GM12875 (cell line): ENCODE data around the gene ODAD4.

ENCODE experiments used
- H3K4me3 ChIP-seq: one replicate; pipeline ENCODE4 v1.5.1; 2011; ENCODE audit warnings: low read depth, low read length, control low read depth
- CTCF ChIP-seq: IDR thresholded peaks from 2 replicates; pipeline ENCODE4 v1.5.1; 2011; ENCODE audit warnings: low read depth, mild to moderate bottlenecking, control low read depth, inconsistent platforms, low read length, moderate library complexity, borderline replicate concordance; ENCODE audit not compliant: insufficient read depth

The ODAD4 gene

GRCh38 chr17:41967921-41968578, 37.6 kb downstream of the ODAD4 start:
- H3K4me3 ChIP-seq: no peak overlapping the region
- TF ChIP-seq CTCF: no peak

- TF ChIP-seq CTCF: no peak
- H3K4me3 ChIP-seq: no peak overlapping the region
Observed at GRCh38 chr17:41968676-41969075, 38.3 kb downstream of the ODAD4 start.

GRCh38 chr17:41970901-41971331, 40.5 kb downstream of the ODAD4 start:
- no peak overlapping the region for H3K4me3 ChIP-seq
- no peak for TF ChIP-seq CTCF

- no peak for TF ChIP-seq CTCF
Observed at GRCh38 chr17:41971721-41972523, 41.5 kb downstream of the ODAD4 start.

GRCh38 chr17:41972571-41973407, 42.4 kb downstream of the ODAD4 start:
- no peak overlapping the region for H3K4me3 ChIP-seq
- TF ChIP-seq CTCF: no peak

More at GRCh38 chr17:41971721-41972523, 41.5 kb downstream of the ODAD4 start:
- H3K4me3 ChIP-seq: no peak overlapping the region

- no peak overlapping the region for H3K4me3 ChIP-seq
- no peak for TF ChIP-seq CTCF
Observed at GRCh38 chr17:41973408-41973811, 43.0 kb downstream of the ODAD4 start.
